HFFc6 (cell line): ENCODE data around the gene POSTN. TPM values are rescaled to one million over a fixed set of nuclear protein-coding genes. Genes with fewer than 3 reads are reported as not detected.
A peak's percentile ranks its signal among the peaks of the same experiment; 100 is the strongest.
"Not testable (repeated sequence)": the region's sequence is repeated elsewhere in the genome, so short reads cannot be mapped to it uniquely, and the experiment has no call there.

ENCODE experiments used
- DNase-seq: peaks from one replicate; pipeline ENCODE4 v3.0.0-alpha.2; 2018
- H3K27ac Mint-ChIP-seq: 2 replicates; pipeline ENCODE4 v1.8.0; 2020; ENCODE audit warnings: mild to moderate bottlenecking, mixed read lengths
- H3K27me3 Mint-ChIP-seq: 2 replicates; pipeline ENCODE4 v1.8.0; 2021; ENCODE audit warnings: mild to moderate bottlenecking, moderate library complexity, mixed read lengths; ENCODE audit not compliant: insufficient read depth
- H3K36me3 Mint-ChIP-seq: 2 replicates; pipeline ENCODE4 v1.8.0; 2021; ENCODE audit warnings: low read depth, mixed read lengths
- H3K4me1 Mint-ChIP-seq: 2 replicates; pipeline ENCODE4 v1.8.0; 2020; ENCODE audit warnings: low read depth, mixed read lengths
- H3K4me3 Mint-ChIP-seq: 2 replicates; pipeline ENCODE4 v1.8.0; 2020; ENCODE audit warnings: mild to moderate bottlenecking, moderate library complexity, mixed read lengths
- H3K9me3 Mint-ChIP-seq: 2 replicates; pipeline ENCODE4 v1.8.0; 2020; ENCODE audit warnings: mild to moderate bottlenecking, mixed read lengths
- total RNA-seq, 6 experiments: library from RNA; stranded (reverse); fragmentation: NEBNext Ultra II Directional; extraction: Animal tissue kit (Norgen Biotek cat#: 25700); gene quantifications; 2 replicates in 1 of 6; 3 replicates in 5 of 6; pipeline ENCODE4 v1.2.3, GENCODE V29; 2021
- TF ChIP-seq, protein P1 (sequence below): fragments of 200-600 bp; sonication (generic); IDR thresholded peaks from 2 replicates; pipeline ENCODE4 v1.5.0; 2021; ENCODE audit warnings: antibody characterized with exemption, mild to moderate bottlenecking

The POSTN gene
- total RNA-seq, 6 experiments from 2014 or later: 20.5 to 220 (median 23.5) TPM

DNA sequence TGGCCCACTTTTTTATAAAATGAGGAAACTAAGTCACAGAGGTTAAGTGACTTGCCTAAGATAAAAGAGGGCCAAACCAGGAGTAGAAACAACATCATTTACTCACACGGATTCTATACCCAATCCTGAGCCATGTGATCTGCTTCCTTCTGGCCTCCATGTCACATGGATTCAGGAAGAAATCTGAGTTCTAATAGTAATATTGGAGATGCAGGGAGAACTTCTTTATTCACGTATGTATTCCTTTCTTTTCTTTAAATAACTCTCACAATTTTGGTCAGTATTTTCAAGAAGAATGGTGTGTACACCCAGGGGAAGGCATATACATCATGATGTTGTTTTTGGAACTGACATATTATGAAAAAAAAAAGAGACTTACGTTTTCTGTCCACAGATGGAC lies 1.8 kb downstream of the POSTN start:
- H3K4me1 Mint-ChIP-seq: peaks cover 54% of the 10 kb centered on the region
- H3K9me3 Mint-ChIP-seq: no peaks in the 10 kb centered on the region
- H3K36me3 Mint-ChIP-seq: peaks cover 8% of the 10 kb centered on the region; the same call in 1 of the 2 replicates
- H3K27me3 Mint-ChIP-seq: no peaks in the 10 kb centered on the region
- TF ChIP-seq, protein P1, sequence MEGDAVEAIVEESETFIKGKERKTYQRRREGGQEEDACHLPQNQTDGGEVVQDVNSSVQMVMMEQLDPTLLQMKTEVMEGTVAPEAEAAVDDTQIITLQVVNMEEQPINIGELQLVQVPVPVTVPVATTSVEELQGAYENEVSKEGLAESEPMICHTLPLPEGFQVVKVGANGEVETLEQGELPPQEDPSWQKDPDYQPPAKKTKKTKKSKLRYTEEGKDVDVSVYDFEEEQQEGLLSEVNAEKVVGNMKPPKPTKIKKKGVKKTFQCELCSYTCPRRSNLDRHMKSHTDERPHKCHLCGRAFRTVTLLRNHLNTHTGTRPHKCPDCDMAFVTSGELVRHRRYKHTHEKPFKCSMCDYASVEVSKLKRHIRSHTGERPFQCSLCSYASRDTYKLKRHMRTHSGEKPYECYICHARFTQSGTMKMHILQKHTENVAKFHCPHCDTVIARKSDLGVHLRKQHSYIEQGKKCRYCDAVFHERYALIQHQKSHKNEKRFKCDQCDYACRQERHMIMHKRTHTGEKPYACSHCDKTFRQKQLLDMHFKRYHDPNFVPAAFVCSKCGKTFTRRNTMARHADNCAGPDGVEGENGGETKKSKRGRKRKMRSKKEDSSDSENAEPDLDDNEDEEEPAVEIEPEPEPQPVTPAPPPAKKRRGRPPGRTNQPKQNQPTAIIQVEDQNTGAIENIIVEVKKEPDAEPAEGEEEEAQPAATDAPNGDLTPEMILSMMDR: no peak
- peak overlapping the region; percentile 85 for H3K4me3 Mint-ChIP-seq
- H3K27ac Mint-ChIP-seq: peak overlapping the region; percentile 65; the same call in 1 of the 2 replicates
- DNase-seq: no peak

DNA sequence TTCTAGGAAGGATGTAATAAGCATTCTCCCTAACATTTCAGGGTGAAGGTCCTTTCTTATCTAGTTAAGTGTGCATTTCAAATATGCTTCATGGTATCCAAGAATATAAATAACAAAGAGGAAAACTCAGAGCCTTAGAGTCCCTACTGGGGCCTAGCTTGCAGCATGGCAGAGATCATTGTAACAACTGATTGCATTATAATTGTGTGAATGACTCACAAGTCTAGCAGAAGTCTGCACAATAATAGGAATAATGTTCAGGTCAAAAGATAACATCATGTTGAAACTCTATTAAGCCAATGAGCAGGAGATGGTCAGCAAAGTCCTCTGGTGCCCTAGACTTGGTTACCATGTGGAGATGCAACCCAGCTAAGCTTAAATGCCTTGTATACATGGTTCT lies 3.4 kb downstream of the POSTN start:
- TF ChIP-seq, protein P1: no peak
- Mint-ChIP-seq H3K36me3 (peaks cover 8% of the 10 kb centered on the region; the same call in 1 of the 2 replicates), H3K4me1 (peaks cover 49% of the 10 kb centered on the region), H3K4me3 (no peak overlapping the region), H3K27me3 (no peaks in the 10 kb centered on the region; the same call in 1 of the 2 replicates), H3K9me3 (no peaks in the 10 kb centered on the region), H3K27ac (no peak overlapping the region)
- peak; percentile 35 for DNase-seq

DNA sequence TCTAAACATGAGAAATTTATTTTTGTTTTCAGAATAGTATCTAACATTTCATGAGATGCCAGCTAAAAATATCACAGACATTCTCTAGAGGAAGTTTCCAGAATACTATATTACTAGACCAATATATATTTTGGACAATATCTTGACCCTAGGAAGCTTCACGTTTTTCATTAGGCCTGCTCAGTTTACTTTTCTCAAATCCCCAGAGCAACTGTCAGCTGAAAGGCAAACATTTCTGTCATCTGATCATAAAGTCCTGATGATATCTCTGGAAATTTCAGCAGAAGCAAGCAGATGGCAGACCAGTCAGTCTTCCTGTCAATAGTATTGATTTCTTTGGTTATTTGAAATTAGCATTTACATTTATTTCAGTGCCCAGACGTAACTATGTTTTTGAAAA lies 4.0 kb downstream of the POSTN start:
- Mint-ChIP-seq H3K27me3 (no peaks in the 10 kb centered on the region; the same call in 1 of the 2 replicates), H3K4me1 (peaks cover 43% of the 10 kb centered on the region), H3K27ac (no peak overlapping the region), H3K36me3 (peaks cover 8% of the 10 kb centered on the region; the same call in 1 of the 2 replicates), H3K4me3 (no peak overlapping the region; the same call in 1 of the 2 replicates), H3K9me3 (no peaks in the 10 kb centered on the region)
- TF ChIP-seq, protein P1: no peak
- DNase-seq: no peak

DNA sequence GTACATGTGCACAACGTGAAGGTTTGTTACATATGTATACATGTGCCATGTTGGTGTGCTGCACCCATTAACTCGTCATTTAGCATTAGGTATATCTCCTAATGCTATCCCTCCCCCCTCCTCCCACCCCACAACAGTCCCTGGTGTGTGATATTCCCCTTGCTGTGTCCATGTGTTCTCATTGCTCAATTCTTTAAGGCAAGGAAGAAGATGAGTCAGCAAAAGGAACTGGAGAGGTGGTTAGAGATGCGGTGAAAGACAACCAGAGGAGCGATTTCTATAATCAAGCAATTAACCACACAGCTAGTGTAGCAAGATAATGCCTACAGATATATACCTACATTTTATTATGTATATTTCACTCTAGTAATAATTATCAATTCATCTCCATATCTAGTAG lies 9.2 kb downstream of the POSTN start:
- H3K27me3 Mint-ChIP-seq, H3K4me3 Mint-ChIP-seq, H3K27ac Mint-ChIP-seq, H3K36me3 Mint-ChIP-seq, H3K4me1 Mint-ChIP-seq, DNase-seq, H3K9me3 Mint-ChIP-seq: not testable (repeated sequence)

- Mint-ChIP-seq H3K27ac (no peak overlapping the region), H3K36me3 (peaks cover 4% of the 10 kb centered on the region; the same call in 1 of the 2 replicates)
Measured at GRCh38 chr13:37587236-37587635, 11.3 kb downstream of the POSTN start.

GRCh38 chr13:37586164-37586563 lies 12.4 kb downstream of the POSTN start:
- DNase-seq: no peak
- TF ChIP-seq, protein P1: no peak
- Mint-ChIP-seq H3K9me3 (no peaks in the 10 kb centered on the region), H3K27me3 (no peaks in the 10 kb centered on the region), H3K27ac (no peak overlapping the region), H3K36me3 (peaks cover 4% of the 10 kb centered on the region; the same call in 1 of the 2 replicates), H3K4me1 (no peaks in the 10 kb centered on the region), H3K4me3 (no peak overlapping the region)

More at GRCh38 chr13:37587236-37587635, 11.3 kb downstream of the POSTN start:
- TF ChIP-seq, protein P1: no peak
- Mint-ChIP-seq H3K4me1 (no peaks in the 10 kb centered on the region), H3K4me3 (no peak overlapping the region), H3K27me3 (no peaks in the 10 kb centered on the region; the same call in 1 of the 2 replicates), H3K9me3 (no peaks in the 10 kb centered on the region)
- no peak for DNase-seq
